Measurements from ENCODE around the gene GRAP.
"Not testable (repeated sequence)": the region's sequence is repeated elsewhere in the genome, so short reads cannot be mapped to it uniquely, and the experiment has no call there.

The GRAP gene

GRCh38 chr17:19046782-19047375 is at the start of gene GRAP:
TSS of gene GRAP (minus strand) at chr17:19046957. CDS start at chr17:19046926, 31 bp downstream.
- not testable (repeated sequence) for DNase-seq

GRCh38 chr17:19093684-19094438 is 47.1 kb upstream of the GRAP start:
- not testable (repeated sequence) for DNase-seq

- not testable (repeated sequence) for DNase-seq
Measured at GRCh38 chr17:19092737-19093683, 46.3 kb upstream of the GRAP start.

GRCh38 chr17:19090058-19090772 is 43.5 kb upstream of the GRAP start:
- DNase-seq, result not testable (repeated sequence)

- not testable (repeated sequence) for DNase-seq
Measured at GRCh38 chr17:19088804-19089685, 42.3 kb upstream of the GRAP start.

GRCh38 chr17:19077386-19077785 is 30.6 kb upstream of the GRAP start:
- DNase-seq, result not testable (repeated sequence)

GRCh38 chr17:19076398-19077192 is 29.8 kb upstream of the GRAP start:
- DNase-seq, result peak in 1 of 2 donors; percentile 53

- not testable (repeated sequence) for DNase-seq
Measured at GRCh38 chr17:19070318-19071168, 23.8 kb upstream of the GRAP start.

- peak in 1 of 2 donors; percentile 3 for DNase-seq
Measured at GRCh38 chr17:19064378-19064777, 17.6 kb upstream of the GRAP start.

- DNase-seq, result peak; percentile 88 to 90
Measured at GRCh38 chr17:19063326-19063956, 16.7 kb upstream of the GRAP start.

- DNase-seq, result not testable (repeated sequence)
Measured at GRCh38 chr17:19062718-19063325, 16.1 kb upstream of the GRAP start.

- peak; percentile 85 to 87 for DNase-seq
Measured at GRCh38 chr17:19062009-19062717, 15.4 kb upstream of the GRAP start.

- not testable (repeated sequence) for DNase-seq
Measured at GRCh38 chr17:19055447-19055846, 8.7 kb upstream of the GRAP start.

GRCh38 chr17:19048826-19049225 is 2.1 kb upstream of the GRAP start:
- DNase-seq, result peak in 1 of 2 donors; percentile 11

GRCh38 chr17:19047510-19047909 is 753 bp upstream of the GRAP start:
- peak in 1 of 2 donors; percentile 11 for DNase-seq

GRCh38 chr17:19044643-19045042 is 2.1 kb downstream of the GRAP start:
- not testable (repeated sequence) for DNase-seq

- not testable (repeated sequence) for DNase-seq
Measured at GRCh38 chr17:19043032-19043431, 3.7 kb downstream of the GRAP start.

GRCh38 chr17:19042369-19042768 is 4.4 kb downstream of the GRAP start:
- DNase-seq, result not testable (repeated sequence)

All from CD4-positive, alpha-beta T cell treated with Interleukin-4 for 1 hour (primary cell).